Activated CD8-positive, alpha-beta memory T cell treated with anti-CD3 and anti-CD28 coated beads for 48 hours (primary cell): ENCODE data around the gene DYDC1.
"Not testable (repeated sequence)": the region's sequence is repeated elsewhere in the genome, so short reads cannot be mapped to it uniquely, and the experiment has no call there.

Experiments used
- DNase-seq, 3 experiments: peaks; one replicate each; pipeline ENCODE4 v3.0.0-alpha.2; 2020; ENCODE audit warnings: low read depth in 2 of 3, low spot score in 2 of 3

The DYDC1 gene

GRCh38 chr10:80344912-80345311 lies 11.6 kb downstream of the DYDC1 start:
- no peak for DNase-seq

DNA sequence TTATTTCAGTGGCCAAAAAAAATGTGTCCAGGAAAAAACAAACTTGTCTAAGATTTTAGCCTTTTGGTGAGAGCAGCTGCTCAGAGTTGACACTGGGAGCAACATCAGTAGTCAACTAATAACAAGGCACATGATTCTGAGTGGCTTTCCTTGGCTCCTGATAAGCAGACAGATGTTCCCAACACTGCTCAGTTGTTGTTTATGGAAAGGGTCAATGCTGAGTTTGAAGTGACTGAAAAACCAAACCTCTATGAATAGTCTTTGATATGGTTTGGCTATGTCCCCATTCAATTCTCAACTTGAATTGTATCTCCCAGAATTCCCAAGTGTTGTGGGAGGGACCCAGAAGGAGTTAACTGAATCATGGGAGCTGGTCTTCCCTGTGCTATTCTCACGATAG lies 12.3 kb downstream of the DYDC1 start:
- DNase-seq = no peak

DNA sequence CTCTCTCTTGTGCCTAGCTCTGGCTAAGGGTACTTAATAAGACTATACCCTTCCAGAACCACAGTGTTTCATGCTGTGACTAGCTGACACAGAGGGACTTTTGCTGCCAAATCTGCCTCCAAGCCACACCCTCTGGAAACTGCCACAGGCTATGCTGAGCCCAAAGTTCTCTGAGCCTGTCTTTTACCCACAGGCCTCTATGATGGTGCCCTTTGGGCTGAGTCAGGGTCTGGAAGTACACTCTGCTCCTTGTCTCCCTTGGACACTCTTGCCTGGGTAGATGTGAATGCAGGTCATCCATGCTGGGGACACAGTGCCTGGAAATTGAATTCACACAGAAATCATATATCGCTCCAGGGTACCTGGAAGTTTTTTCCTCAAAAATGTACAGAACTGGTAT lies 22.6 kb downstream of the DYDC1 start:
- DNase-seq = no peak

GRCh38 chr10:80324891-80325364 lies 31.6 kb downstream of the DYDC1 start:
- no peak for DNase-seq

- DNase-seq = no peak
These were observed 32.5 kb downstream of the DYDC1 start for GRCh38 chr10:80324086-80324485.

GRCh38 chr10:80323311-80323710 lies 33.2 kb downstream of the DYDC1 start:
- DNase-seq = no peak

GRCh38 chr10:80322711-80323110 lies 33.8 kb downstream of the DYDC1 start:
- no peak for DNase-seq

DNA sequence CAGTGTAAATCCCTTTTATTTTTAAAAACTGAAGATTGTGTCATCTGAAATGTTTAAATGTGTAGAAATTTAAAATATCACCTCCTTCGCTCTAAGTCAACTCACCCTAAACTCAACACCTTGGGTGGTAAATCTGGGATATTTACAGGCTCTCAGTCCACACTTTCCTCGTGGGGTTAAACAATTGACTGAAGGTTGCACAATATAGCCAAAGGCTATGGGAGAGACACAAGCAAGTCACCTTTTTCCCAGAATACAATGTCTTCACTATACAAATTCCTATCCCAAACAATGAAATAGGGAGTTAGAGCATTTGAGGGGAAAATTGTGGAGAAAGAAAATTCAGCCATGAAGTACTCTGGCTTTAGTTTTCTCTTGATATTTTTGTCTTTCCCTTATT lies 34.4 kb downstream of the DYDC1 start:
- no peak for DNase-seq

GRCh38 chr10:80321183-80321582 lies 35.4 kb downstream of the DYDC1 start:
- no peak for DNase-seq

DNA sequence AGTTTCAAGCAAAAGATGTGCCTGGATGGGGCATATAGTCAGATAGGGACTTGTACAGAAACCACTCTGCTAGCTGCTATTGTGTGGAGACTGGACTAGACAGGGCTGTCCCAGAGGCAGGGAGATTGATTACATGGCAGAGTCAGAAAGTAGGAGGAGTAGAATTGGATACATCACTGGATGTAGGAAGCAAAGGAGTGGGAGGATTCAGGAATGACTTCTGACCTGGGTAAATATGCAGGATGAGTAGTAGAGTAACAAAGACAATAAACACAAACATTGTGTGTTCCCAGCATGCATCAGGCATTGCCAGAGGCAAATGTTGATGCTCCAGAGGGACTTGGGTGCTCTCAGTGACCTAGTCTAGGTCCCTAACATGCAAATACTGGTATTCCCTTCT lies 36.2 kb downstream of the DYDC1 start:
- DNase-seq = no peak

DNA sequence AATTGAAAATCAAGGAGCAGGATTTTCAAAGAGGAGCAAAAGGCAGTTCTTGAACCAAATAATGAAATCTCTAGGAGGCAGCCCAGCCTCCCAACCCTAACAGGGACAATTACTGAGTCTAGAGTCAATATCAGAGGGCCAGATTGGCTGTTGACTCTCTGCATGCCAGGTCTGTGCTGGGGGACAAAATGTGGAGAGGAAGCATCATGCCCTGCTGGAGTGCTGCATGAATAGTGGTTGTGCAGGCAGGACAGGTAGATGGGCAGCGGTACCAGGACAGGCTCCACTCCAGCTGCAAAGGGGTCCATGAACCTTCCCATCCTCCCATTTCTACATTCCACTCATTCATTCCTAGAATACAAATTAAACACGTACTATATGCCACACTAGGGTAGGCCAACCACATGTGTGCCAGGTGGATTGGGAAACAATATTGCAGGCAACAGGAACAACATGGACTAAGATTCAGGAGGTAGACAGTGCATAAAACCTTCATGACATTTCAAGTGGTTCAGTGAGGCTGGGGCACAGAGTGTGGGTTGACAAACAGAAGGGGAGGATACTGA lies 36.7 kb downstream of the DYDC1 start:
- no peak for DNase-seq

- DNase-seq = no peak
These were observed 37.2 kb downstream of the DYDC1 start for GRCh38 chr10:80319318-80319717.

DNA sequence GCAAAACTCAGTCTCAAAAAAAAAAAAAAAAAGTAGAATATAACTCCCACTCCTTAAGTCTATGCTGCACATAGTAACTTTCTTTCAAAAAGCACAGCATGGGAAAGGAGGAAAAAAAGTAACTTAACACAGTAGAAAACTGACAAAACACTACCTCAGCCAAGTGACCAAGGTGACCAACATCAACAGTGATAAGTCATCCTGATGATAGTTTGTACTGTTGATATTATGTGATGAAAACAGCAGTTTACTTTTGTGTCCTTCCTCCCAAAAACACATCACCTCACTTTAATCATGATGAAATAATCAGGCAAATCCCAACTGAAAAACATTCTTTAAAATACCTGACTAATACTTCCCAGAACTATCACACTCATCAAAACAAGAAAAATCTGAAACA lies 37.8 kb downstream of the DYDC1 start:
- no peak for DNase-seq

GRCh38 chr10:80315391-80315790 lies 41.2 kb downstream of the DYDC1 start:
- no peak for DNase-seq

DNA sequence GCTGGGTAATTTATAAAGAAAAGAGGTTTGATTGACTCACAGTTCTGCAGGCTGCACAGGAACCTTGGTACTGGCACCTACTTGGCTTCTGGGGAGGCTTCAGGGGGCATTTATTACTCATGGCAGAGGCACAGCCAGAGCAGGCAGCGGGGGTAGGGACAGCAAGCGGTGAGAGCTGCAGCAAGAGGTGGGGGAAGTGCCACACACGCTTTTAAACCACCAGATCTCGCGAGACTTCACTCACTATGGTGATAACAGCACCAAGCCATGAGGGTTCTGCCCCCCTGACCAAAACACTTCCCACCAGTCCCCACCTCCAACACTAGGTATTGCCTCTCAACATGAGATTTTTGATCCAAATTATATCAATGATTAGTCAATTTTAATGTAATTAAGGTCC lies 43.0 kb downstream of the DYDC1 start:
- DNase-seq = no peak

DNA sequence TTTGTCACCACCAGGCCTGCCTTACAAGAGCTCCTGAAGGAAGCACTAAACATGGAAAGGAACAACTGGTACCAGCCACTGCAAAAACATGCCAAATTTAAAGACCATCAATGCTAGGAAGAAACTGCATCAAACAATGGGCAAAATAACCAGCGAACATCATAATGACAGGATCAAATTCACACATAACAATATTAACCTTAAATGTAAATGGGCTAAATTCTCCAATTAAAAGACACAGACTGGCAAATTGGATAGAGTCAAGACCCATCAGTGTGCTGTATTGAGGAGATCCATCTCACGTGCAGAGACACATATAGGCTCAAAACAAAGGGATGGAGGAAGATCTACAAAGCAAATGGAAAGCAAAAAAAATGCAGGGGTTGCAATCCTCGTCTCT lies 50.6 kb downstream of the DYDC1 start:
- not testable (repeated sequence) for DNase-seq

DNA sequence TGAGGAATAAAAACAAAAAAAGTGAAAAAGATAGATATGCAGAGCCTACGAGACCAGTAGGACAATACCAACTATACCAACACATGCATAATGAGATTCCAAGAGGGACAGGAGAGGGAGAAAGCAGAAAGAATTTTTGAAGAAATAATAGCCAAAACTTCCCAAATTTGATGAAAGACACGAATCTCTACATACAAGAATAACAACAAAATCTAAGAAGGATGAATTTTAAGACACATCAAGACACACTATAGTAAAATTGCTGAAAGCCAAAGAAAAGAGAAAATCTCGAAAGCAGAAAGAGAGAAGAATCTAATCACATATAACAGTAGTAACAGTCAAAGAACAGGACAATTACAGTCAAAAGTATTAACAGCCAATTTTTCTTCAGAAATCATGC lies 59.6 kb downstream of the DYDC1 start:
- DNase-seq = no peak

DNA sequence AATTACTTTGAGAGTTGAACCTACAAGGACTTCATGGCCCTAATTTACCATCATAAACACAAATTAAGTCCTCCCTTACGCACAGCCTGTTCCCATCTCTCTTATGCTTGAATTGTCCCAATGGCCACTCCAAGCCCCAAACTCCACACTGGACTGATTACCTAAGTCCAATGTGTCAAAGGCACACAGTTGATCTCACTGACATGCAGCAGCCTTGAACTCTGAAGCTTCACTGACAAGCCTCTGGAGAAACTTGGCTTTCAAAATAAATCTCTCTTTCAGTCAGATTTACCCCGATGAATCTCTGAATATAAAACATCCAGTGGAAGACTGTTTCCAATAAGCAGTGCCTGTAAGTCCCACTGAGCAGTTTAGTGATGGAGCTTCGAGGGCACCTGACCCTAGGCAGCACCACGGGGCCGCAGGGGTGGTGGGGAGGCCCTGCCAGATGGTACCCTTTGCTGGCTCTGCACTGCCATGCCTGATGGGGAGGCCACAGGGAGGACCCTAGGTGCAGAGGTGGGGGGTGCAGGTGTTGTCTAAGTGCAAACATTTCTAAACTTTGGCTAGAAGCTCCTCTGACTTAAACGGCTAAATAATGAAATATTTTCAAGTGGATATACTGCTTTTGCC lies 63.8 kb downstream of the DYDC1 start:
- no peak for DNase-seq

- DNase-seq = no peak
These were observed 65.9 kb downstream of the DYDC1 start for GRCh38 chr10:80290474-80291220.

DNA sequence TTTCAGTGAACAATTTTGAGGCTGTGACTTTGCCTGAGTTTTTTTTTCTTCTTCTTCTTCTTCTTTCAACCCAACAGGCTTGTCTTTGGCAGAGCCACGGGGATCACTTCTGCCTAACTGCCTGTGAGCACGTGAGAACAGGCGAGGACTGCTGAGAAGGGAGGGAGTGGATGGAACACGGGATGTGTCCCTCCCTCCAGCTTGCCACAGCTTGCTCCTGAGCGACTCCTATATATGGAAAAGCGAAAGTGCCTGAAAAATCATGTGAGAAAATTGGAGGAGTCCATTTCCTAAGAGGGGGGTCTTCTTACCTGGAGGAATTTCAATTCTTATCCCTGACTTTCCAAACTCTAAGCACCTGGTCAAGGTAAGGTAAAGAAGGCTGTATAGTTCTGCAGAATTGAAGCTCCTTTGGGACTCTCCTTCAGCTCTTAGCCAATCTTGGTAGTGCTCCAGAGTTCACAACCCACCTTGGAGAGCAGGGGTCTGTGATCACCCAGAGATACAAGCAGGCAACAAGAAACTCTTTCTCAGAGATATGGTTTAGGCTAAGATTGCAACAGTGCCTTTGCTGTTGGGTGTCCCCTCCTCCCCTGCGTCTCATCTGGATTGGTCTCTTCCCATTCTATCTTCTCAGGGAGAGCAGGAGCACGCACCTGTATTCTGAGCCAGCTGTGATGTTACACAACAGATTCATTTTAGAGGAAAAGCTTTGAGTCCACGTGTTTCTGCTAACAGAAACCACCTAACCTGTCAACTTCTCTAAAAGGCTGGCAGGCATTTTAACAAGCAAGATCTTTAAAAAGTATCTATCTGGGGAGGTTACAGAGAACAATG lies 66.9 kb downstream of the DYDC1 start, which contains the start of gene MAT1A:
MAT1A (minus strand) TSS at position 208 of the 837 bp plus-strand sequence. CDS start 235 bp downstream, outside the sequence.
- DNase-seq = no peak

GRCh38 chr10:80288849-80289248 lies 67.7 kb downstream of the DYDC1 start:
- no peak for DNase-seq
